Measurements from ENCODE around the gene EXPH5.

DNA sequence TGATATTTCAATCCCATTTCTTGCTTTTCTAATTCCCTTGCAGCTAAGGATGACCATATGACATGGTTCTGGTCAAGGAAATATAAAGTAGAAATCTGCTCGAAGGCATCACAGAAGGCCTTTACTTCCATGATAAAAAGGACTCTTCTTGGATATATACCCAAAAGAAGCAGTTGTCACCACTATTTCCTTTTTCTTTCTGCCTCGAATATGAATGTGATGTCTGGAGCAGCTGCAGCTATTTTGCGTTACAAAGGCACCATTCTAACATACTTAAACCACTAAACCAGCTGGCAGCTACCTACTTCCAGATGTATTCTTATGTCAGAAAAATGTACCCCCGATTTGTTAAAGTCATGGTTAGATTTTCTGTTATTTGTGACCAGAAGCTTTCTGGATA, 18.9 kb downstream of the EXPH5 start:
- TF ChIP-seq, protein P1, sequence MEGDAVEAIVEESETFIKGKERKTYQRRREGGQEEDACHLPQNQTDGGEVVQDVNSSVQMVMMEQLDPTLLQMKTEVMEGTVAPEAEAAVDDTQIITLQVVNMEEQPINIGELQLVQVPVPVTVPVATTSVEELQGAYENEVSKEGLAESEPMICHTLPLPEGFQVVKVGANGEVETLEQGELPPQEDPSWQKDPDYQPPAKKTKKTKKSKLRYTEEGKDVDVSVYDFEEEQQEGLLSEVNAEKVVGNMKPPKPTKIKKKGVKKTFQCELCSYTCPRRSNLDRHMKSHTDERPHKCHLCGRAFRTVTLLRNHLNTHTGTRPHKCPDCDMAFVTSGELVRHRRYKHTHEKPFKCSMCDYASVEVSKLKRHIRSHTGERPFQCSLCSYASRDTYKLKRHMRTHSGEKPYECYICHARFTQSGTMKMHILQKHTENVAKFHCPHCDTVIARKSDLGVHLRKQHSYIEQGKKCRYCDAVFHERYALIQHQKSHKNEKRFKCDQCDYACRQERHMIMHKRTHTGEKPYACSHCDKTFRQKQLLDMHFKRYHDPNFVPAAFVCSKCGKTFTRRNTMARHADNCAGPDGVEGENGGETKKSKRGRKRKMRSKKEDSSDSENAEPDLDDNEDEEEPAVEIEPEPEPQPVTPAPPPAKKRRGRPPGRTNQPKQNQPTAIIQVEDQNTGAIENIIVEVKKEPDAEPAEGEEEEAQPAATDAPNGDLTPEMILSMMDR (optimal IDR thresholded peaks at IDR 0.05 in 1 of 3, IDR thresholded peaks at IDR 0.05 in 1 of 3, conservative IDR thresholded peaks at IDR 0.05 in 1 of 3; ENCODE audit: extremely low read depth in 1 of 3, insufficient read depth in 2 of 3, low read length in 3 of 3) = no peak
- no peak for TF ChIP-seq EZH2 (IDR thresholded peaks at IDR 0.05; ENCODE audit: low read length)

Measured in keratinocyte (primary cell).